Measurements from ENCODE around the gene IGSF21.

- TF ChIP-seq ZNF274 (IDR thresholded peaks at IDR 0.05; ENCODE audit: low read depth, low read length) (no peak), SUZ12 (IDR thresholded peaks at IDR 0.05; ENCODE audit: extremely low read depth, insufficient read depth, insufficient read length) (no peak)
Observed at GRCh38 chr1:18266391-18266790, 158.8 kb downstream of the IGSF21 start.
